22Rv1 (cell line): ENCODE measurements around the gene PIGO.

Source experiments
- CTCF ChIP-seq: fragments of 450-650 bp; IDR thresholded peaks from 2 replicates; pipeline ENCODE4 v1.5.1; 2017; ENCODE audit warnings: mild to moderate bottlenecking
- ZFX ChIP-seq: fragments of 450-650 bp; IDR thresholded peaks from 2 replicates; pipeline ENCODE4 v1.6.1; 2017; ENCODE audit warnings: antibody characterized with exemption, borderline replicate concordance

GRCh38 chr9:35059438-35059837 is 37.0 kb downstream of the PIGO start:
- no peak for TF ChIP-seq CTCF
- TF ChIP-seq ZFX, result no peak
